ENCODE measurements around the gene EED. TPM values are rescaled to one million over a fixed set of nuclear protein-coding genes. Genes with fewer than 3 reads are reported as not detected.
A peak's percentile ranks its signal among the peaks of the same experiment; 100 is the strongest.
"Not testable (repeated sequence)": the region's sequence is repeated elsewhere in the genome, so short reads cannot be mapped to it uniquely, and the experiment has no call there.

EED gene
- total and polyA plus RNA-seq, 2 experiments from 2014 or later: 15.5 to 23.7 TPM

- Histone ChIP-seq H4K20me1 (ENCODE audit: insufficient read depth, poor library complexity, severe bottlenecking) (no peaks in the 10 kb centered on the region), H3K4me2 (peak within 1 kb of the TSS; percentile 76), H3K9me3 (ENCODE audit: low read depth) (no peaks in the 10 kb centered on the region), H3K27me3 (no peaks in the 10 kb centered on the region), H3K36me3 (replicated peaks; ENCODE audit: insufficient read depth, low read depth) (no peaks in the 10 kb centered on the region), H2AFZ (peak within 1 kb of the TSS; percentile 87), H3K4me3 (peak within 1 kb of the TSS; percentile 83), H3K27ac (peak within 1 kb of the TSS; percentile 84), H3K4me1 (ENCODE audit: insufficient read depth) (peaks cover 7% of the 10 kb centered on the region), H3K79me2 (peaks cover 33% of the 10 kb centered on the region), H3K9me2 (replicated peaks; ENCODE audit: insufficient read depth) (no peaks in the 10 kb centered on the region)
- DNase-seq (ENCODE audit: low spot score): peak; percentile 98
- WGBS (ENCODE audit: low lambda C conversion rate, missing lambda C conversion rate): under 1% methylated on average over 30 of the region's 30 CpGs
- no peak for TF ChIP-seq EZH2phosphoT487 (IDR thresholded peaks at IDR 0.05; ENCODE audit: low read depth, severe bottlenecking, unreplicated experiment)
- TF ChIP-seq, protein P1, sequence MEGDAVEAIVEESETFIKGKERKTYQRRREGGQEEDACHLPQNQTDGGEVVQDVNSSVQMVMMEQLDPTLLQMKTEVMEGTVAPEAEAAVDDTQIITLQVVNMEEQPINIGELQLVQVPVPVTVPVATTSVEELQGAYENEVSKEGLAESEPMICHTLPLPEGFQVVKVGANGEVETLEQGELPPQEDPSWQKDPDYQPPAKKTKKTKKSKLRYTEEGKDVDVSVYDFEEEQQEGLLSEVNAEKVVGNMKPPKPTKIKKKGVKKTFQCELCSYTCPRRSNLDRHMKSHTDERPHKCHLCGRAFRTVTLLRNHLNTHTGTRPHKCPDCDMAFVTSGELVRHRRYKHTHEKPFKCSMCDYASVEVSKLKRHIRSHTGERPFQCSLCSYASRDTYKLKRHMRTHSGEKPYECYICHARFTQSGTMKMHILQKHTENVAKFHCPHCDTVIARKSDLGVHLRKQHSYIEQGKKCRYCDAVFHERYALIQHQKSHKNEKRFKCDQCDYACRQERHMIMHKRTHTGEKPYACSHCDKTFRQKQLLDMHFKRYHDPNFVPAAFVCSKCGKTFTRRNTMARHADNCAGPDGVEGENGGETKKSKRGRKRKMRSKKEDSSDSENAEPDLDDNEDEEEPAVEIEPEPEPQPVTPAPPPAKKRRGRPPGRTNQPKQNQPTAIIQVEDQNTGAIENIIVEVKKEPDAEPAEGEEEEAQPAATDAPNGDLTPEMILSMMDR (IDR thresholded peaks at IDR 0.05; ENCODE audit: poor library complexity): no peak
- no peak for TF ChIP-seq EZH2 (IDR thresholded peaks at IDR 0.05; ENCODE audit: borderline replicate concordance)
Measured at GRCh38 chr11:86302092-86302793, 57.7 kb downstream of the EED start, which contains the start of gene HIKESHI. TSS of gene HIKESHI (plus strand) at chr11:86302240. CDS start at chr11:86302449, 209 bp downstream.

GRCh38 chr11:86303257-86303656, 58.7 kb downstream of the EED start:
- Histone ChIP-seq H3K4me3 (peak overlapping the region; percentile 83), H3K4me1 (ENCODE audit: insufficient read depth) (peaks cover 7% of the 10 kb centered on the region), H3K79me2 (peaks cover 34% of the 10 kb centered on the region), H2AFZ (no peak overlapping the region), H3K27ac (no peak overlapping the region), H3K4me2 (peak overlapping the region; percentile 76), H3K9me2 (replicated peaks; ENCODE audit: insufficient read depth) (no peaks in the 10 kb centered on the region), H4K20me1 (ENCODE audit: insufficient read depth, poor library complexity, severe bottlenecking) (no peaks in the 10 kb centered on the region), H3K36me3 (replicated peaks; ENCODE audit: insufficient read depth, low read depth) (no peaks in the 10 kb centered on the region), H3K27me3 (no peaks in the 10 kb centered on the region), H3K9me3 (ENCODE audit: low read depth) (no peaks in the 10 kb centered on the region)
- DNase-seq (ENCODE audit: low spot score): no peak
- WGBS (ENCODE audit: low lambda C conversion rate, missing lambda C conversion rate): 81% methylated on average over 2 of the region's 2 CpGs
- TF ChIP-seq EZH2 (IDR thresholded peaks at IDR 0.05; ENCODE audit: borderline replicate concordance) (no peak), EZH2phosphoT487 (IDR thresholded peaks at IDR 0.05; ENCODE audit: low read depth, severe bottlenecking, unreplicated experiment) (no peak)
- TF ChIP-seq, protein P1 (IDR thresholded peaks at IDR 0.05; ENCODE audit: poor library complexity): no peak

DNA sequence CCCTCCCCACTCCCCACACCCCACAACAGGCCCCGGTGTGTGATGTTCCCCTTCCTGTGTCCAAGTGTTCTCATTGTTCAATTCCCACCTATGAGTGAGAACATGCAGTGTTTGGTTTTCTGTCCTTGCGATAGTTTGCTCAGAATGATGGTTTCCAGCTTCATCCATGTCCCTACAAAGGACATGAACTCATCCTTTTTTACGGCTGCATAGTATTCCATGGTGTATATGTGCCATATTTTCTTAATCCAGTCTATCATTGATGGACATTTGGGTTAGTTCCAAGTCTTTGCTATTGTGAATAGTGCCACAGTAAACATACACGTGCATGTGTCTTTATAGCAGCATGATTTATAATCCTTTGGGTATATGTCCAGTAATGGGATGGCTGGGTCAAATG, 64.2 kb downstream of the EED start:
- WGBS (ENCODE audit: low lambda C conversion rate, missing lambda C conversion rate): 92% methylated on average over 2 of the region's 4 CpGs
- H3K4me2 ChIP-seq: not testable (repeated sequence)

GRCh38 chr11:86313793-86314192, 69.2 kb downstream of the EED start:
- H2AFZ ChIP-seq: no peak overlapping the region
- no peaks in the 10 kb centered on the region for H4K20me1 ChIP-seq (ENCODE audit: insufficient read depth, poor library complexity, severe bottlenecking)
- no peaks in the 10 kb centered on the region for H3K36me3 ChIP-seq (replicated peaks; ENCODE audit: insufficient read depth, low read depth)
- H3K27ac ChIP-seq: no peak overlapping the region
- H3K4me3 ChIP-seq: no peak overlapping the region
- H3K4me1 ChIP-seq (ENCODE audit: insufficient read depth): no peaks in the 10 kb centered on the region
- no peak for DNase-seq (ENCODE audit: low spot score)
- H3K27me3 ChIP-seq: no peaks in the 10 kb centered on the region
- H3K79me2 ChIP-seq: peaks cover 14% of the 10 kb centered on the region
- WGBS (ENCODE audit: low lambda C conversion rate, missing lambda C conversion rate): 91% methylated on average over 2 of the region's 2 CpGs
- no peak for TF ChIP-seq EZH2 (IDR thresholded peaks at IDR 0.05; ENCODE audit: borderline replicate concordance)
- TF ChIP-seq, protein P1 (IDR thresholded peaks at IDR 0.05; ENCODE audit: poor library complexity): no peak
- no peak for TF ChIP-seq EZH2phosphoT487 (IDR thresholded peaks at IDR 0.05; ENCODE audit: low read depth, severe bottlenecking, unreplicated experiment)
- H3K9me2 ChIP-seq (replicated peaks; ENCODE audit: insufficient read depth): no peaks in the 10 kb centered on the region
- H3K4me2 ChIP-seq: no peak overlapping the region
- H3K9me3 ChIP-seq (ENCODE audit: low read depth): no peaks in the 10 kb centered on the region

More for the DNA sequence above, 64.2 kb downstream of the EED start:
- H4K20me1 ChIP-seq (ENCODE audit: insufficient read depth, poor library complexity, severe bottlenecking); H3K36me3 ChIP-seq (replicated peaks; ENCODE audit: insufficient read depth, low read depth); H2AFZ ChIP-seq; H3K27ac ChIP-seq; H3K9me2 ChIP-seq (replicated peaks; ENCODE audit: insufficient read depth); H3K4me1 ChIP-seq (ENCODE audit: insufficient read depth); DNase-seq (ENCODE audit: low spot score); H3K9me3 ChIP-seq (ENCODE audit: low read depth); H3K4me3 ChIP-seq; H3K27me3 ChIP-seq: not testable (repeated sequence)
- peaks cover 31% of the 10 kb centered on the region for H3K79me2 ChIP-seq

Measured in hepatocyte (in vitro differentiated cells).